ENCODE results near the gene RXFP1.

Gene RXFP1

DNA sequence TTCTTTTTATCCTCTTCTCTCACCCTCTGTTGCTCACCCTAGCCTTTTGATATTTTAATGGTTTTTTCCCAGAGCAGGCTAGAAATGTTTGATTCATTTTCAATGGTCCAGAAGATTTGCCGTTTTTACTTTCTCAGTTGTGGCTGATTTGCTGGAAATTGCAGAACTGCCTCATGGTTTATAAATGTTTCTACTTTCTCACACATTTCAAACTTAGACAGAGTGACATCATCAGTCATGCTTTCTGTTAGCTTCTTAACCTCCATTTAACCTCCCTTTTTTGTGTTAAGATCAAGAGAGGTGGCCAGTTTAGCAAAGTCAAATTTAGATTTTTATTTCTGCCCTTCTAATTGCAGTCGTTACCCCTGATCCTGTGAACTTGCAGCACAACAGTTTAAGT is 8.7 kb downstream of the RXFP1 start:
- H3K9me3 ChIP-seq (ENCODE audit: control insufficient read depth, low read length): no peaks in the 10 kb centered on the region
- no peak overlapping the region for H3K4me3 ChIP-seq (ENCODE audit: low read length)
- H3K9ac ChIP-seq (ENCODE audit: low read length): no peak overlapping the region
- no peaks in the 10 kb centered on the region for H3K36me3 ChIP-seq (ENCODE audit: control insufficient read depth, insufficient read depth, low read length)
- no peaks in the 10 kb centered on the region for H3K27me3 ChIP-seq (ENCODE audit: control insufficient read depth, insufficient read depth, low read length)
- H3K4me1 ChIP-seq (ENCODE audit: control insufficient read depth, insufficient read depth, low read length): no peaks in the 10 kb centered on the region

GRCh38 chr4:158530898-158531297 is 9.2 kb downstream of the RXFP1 start:
- Histone ChIP-seq H3K9me3 (ENCODE audit: control insufficient read depth, low read length) (no peaks in the 10 kb centered on the region), H3K9ac (ENCODE audit: low read length) (no peak overlapping the region), H3K4me3 (ENCODE audit: low read length) (no peak overlapping the region), H3K27me3 (ENCODE audit: control insufficient read depth, insufficient read depth, low read length) (no peaks in the 10 kb centered on the region), H3K36me3 (ENCODE audit: control insufficient read depth, insufficient read depth, low read length) (no peaks in the 10 kb centered on the region), H3K4me1 (ENCODE audit: control insufficient read depth, insufficient read depth, low read length) (no peaks in the 10 kb centered on the region)

- Histone ChIP-seq H3K4me1 (ENCODE audit: control insufficient read depth, insufficient read depth, low read length) (no peaks in the 10 kb centered on the region), H3K4me3 (ENCODE audit: low read length) (no peak overlapping the region), H3K9ac (ENCODE audit: low read length) (no peak overlapping the region), H3K27me3 (ENCODE audit: control insufficient read depth, insufficient read depth, low read length) (no peaks in the 10 kb centered on the region), H3K9me3 (ENCODE audit: control insufficient read depth, low read length) (no peaks in the 10 kb centered on the region), H3K36me3 (ENCODE audit: control insufficient read depth, insufficient read depth, low read length) (no peaks in the 10 kb centered on the region)
These were observed 11.0 kb downstream of the RXFP1 start for GRCh38 chr4:158532556-158533231.

- H3K9me3 ChIP-seq (ENCODE audit: control insufficient read depth, low read length): no peaks in the 10 kb centered on the region
These were observed 13.0 kb downstream of the RXFP1 start for GRCh38 chr4:158534727-158535126.

DNA sequence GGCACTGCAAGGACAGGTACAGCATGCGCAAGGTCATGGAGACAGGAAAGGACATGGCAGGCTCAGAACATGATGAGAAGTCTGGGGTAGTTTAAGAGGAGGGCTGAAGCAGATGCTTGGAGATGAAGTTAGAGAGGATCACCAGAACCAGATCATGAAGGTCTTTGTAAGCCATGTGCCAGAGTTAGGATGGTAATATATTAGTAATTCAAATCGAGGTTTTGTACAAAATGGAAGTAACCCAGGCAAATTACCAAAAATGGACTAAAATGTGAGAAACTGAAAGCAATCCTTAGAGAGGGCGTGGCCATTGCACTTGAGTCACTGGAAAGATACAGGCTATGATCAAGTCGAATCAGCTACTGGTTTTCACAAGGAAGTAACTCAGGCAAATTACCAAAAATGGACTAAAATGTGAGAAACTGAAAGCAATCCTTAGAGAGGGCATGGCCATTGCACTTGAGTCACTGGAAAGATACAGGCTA is 13.5 kb downstream of the RXFP1 start:
- no peaks in the 10 kb centered on the region for H3K9me3 ChIP-seq (ENCODE audit: control insufficient read depth, low read length)
- no peaks in the 10 kb centered on the region for H3K36me3 ChIP-seq (ENCODE audit: control insufficient read depth, insufficient read depth, low read length)
- H3K4me3 ChIP-seq (ENCODE audit: low read length): no peak overlapping the region
- no peak overlapping the region for H3K9ac ChIP-seq (ENCODE audit: low read length)
- no peaks in the 10 kb centered on the region for H3K27me3 ChIP-seq (ENCODE audit: control insufficient read depth, insufficient read depth, low read length)
- no peaks in the 10 kb centered on the region for H3K4me1 ChIP-seq (ENCODE audit: control insufficient read depth, insufficient read depth, low read length)

More at GRCh38 chr4:158534727-158535126, 13.0 kb downstream of the RXFP1 start:
- H3K9ac ChIP-seq (ENCODE audit: low read length): no peak overlapping the region
- no peaks in the 10 kb centered on the region for H3K4me1 ChIP-seq (ENCODE audit: control insufficient read depth, insufficient read depth, low read length)
- no peaks in the 10 kb centered on the region for H3K27me3 ChIP-seq (ENCODE audit: control insufficient read depth, insufficient read depth, low read length)
- H3K4me3 ChIP-seq (ENCODE audit: low read length): no peak overlapping the region
- no peaks in the 10 kb centered on the region for H3K36me3 ChIP-seq (ENCODE audit: control insufficient read depth, insufficient read depth, low read length)

GRCh38 chr4:158536833-158537232 is 15.2 kb downstream of the RXFP1 start:
- Histone ChIP-seq H3K36me3 (ENCODE audit: control insufficient read depth, insufficient read depth, low read length) (no peaks in the 10 kb centered on the region), H3K4me3 (ENCODE audit: low read length) (no peak overlapping the region), H3K9ac (ENCODE audit: low read length) (no peak overlapping the region), H3K27me3 (ENCODE audit: control insufficient read depth, insufficient read depth, low read length) (no peaks in the 10 kb centered on the region), H3K9me3 (ENCODE audit: control insufficient read depth, low read length) (no peaks in the 10 kb centered on the region), H3K4me1 (ENCODE audit: control insufficient read depth, insufficient read depth, low read length) (no peaks in the 10 kb centered on the region)

DNA sequence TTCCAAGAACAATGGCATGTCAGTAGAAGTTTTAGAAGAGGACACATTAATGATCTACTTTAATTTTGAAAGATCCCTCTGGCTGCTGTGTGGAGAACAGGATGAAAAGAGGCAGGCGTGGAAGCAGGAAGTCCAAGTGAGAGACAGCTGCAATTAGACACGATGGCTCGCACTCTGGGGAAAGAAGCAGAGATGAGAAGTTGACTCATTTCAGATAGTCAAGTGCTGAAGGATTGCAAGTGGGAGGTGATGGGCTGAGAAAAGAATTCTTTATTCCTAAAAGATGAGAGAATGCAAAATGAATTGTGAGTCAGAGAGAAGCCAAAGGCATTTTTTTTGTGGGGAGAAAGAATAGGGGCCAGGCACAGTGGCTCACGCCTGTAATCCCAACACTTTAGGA is 16.5 kb downstream of the RXFP1 start:
- no peak overlapping the region for H3K4me3 ChIP-seq (ENCODE audit: low read length)
- H3K36me3 ChIP-seq (ENCODE audit: control insufficient read depth, insufficient read depth, low read length): no peaks in the 10 kb centered on the region
- H3K9me3 ChIP-seq (ENCODE audit: control insufficient read depth, low read length): no peaks in the 10 kb centered on the region
- H3K4me1 ChIP-seq (ENCODE audit: control insufficient read depth, insufficient read depth, low read length): no peaks in the 10 kb centered on the region
- H3K9ac ChIP-seq (ENCODE audit: low read length): no peak overlapping the region
- no peaks in the 10 kb centered on the region for H3K27me3 ChIP-seq (ENCODE audit: control insufficient read depth, insufficient read depth, low read length)

- Histone ChIP-seq H3K4me3 (ENCODE audit: low read length) (no peak overlapping the region), H3K27me3 (ENCODE audit: control insufficient read depth, insufficient read depth, low read length) (no peaks in the 10 kb centered on the region), H3K4me1 (ENCODE audit: control insufficient read depth, insufficient read depth, low read length) (no peaks in the 10 kb centered on the region), H3K9ac (ENCODE audit: low read length) (no peak overlapping the region), H3K9me3 (ENCODE audit: control insufficient read depth, low read length) (no peaks in the 10 kb centered on the region), H3K36me3 (ENCODE audit: control insufficient read depth, insufficient read depth, low read length) (no peaks in the 10 kb centered on the region)
These were observed 17.2 kb downstream of the RXFP1 start for GRCh38 chr4:158538911-158539310.

DNA sequence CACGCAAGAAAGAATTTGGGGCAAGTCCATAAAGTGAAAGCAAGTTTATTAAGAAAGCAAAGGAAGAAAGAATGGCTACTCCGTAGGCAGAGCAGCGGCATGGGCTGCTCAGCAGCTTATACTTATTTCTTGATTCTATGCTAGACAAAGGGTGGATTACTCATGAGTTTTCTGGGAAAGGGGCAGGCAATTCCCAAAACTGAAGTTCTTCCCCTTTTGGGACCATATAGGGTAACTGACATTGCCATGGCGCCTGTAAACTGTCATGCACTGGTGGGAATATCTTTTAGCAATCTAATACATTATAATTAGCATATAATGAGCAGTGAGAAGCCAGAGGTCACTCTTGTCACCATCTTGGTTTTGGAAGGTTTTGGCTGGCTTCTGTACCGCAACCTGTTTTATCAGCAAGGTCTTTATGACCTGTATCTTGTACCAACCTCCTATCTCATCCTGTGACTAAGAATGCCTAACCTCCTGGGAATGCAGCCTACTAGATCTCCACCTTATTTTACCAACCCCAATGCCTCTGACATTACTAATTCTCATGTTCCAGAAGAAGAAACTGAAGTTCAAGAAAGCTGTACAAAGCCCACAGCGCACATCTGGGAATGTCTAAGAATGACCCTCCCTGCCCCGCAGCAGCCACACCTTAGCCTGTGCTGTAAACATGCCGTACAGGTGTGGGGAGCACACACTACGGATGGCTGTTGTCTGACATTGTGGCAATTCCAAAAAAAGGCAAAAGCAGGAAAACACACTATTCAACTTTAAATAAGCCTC is 18.6 kb downstream of the RXFP1 start:
- no peaks in the 10 kb centered on the region for H3K9me3 ChIP-seq (ENCODE audit: control insufficient read depth, low read length)
- no peaks in the 10 kb centered on the region for H3K36me3 ChIP-seq (ENCODE audit: control insufficient read depth, insufficient read depth, low read length)
- H3K4me1 ChIP-seq (ENCODE audit: control insufficient read depth, insufficient read depth, low read length): no peaks in the 10 kb centered on the region

GRCh38 chr4:158541506-158541905 is 19.8 kb downstream of the RXFP1 start:
- Histone ChIP-seq H3K4me1 (ENCODE audit: control insufficient read depth, insufficient read depth, low read length) (no peaks in the 10 kb centered on the region), H3K27me3 (ENCODE audit: control insufficient read depth, insufficient read depth, low read length) (no peaks in the 10 kb centered on the region), H3K9me3 (ENCODE audit: control insufficient read depth, low read length) (no peaks in the 10 kb centered on the region), H3K4me3 (ENCODE audit: low read length) (no peak overlapping the region), H3K36me3 (ENCODE audit: control insufficient read depth, insufficient read depth, low read length) (no peaks in the 10 kb centered on the region), H3K9ac (ENCODE audit: low read length) (no peak overlapping the region)

More for the DNA sequence above, 18.6 kb downstream of the RXFP1 start:
- no peaks in the 10 kb centered on the region for H3K27me3 ChIP-seq (ENCODE audit: control insufficient read depth, insufficient read depth, low read length)
- no peak overlapping the region for H3K9ac ChIP-seq (ENCODE audit: low read length)
- no peak overlapping the region for H3K4me3 ChIP-seq (ENCODE audit: low read length)

- Histone ChIP-seq H3K36me3 (ENCODE audit: control insufficient read depth, insufficient read depth, low read length) (no peaks in the 10 kb centered on the region), H3K9me3 (ENCODE audit: control insufficient read depth, low read length) (no peaks in the 10 kb centered on the region), H3K9ac (ENCODE audit: low read length) (no peak overlapping the region), H3K4me1 (ENCODE audit: control insufficient read depth, insufficient read depth, low read length) (no peaks in the 10 kb centered on the region), H3K4me3 (ENCODE audit: low read length) (no peak overlapping the region), H3K27me3 (ENCODE audit: control insufficient read depth, insufficient read depth, low read length) (no peaks in the 10 kb centered on the region)
These were observed 21.5 kb downstream of the RXFP1 start for GRCh38 chr4:158543191-158543590.

GRCh38 chr4:158544141-158544540 is 22.5 kb downstream of the RXFP1 start:
- H3K9me3 ChIP-seq (ENCODE audit: control insufficient read depth, low read length): no peaks in the 10 kb centered on the region

More at GRCh38 chr4:158544141-158544540, 22.5 kb downstream of the RXFP1 start:
- no peaks in the 10 kb centered on the region for H3K27me3 ChIP-seq (ENCODE audit: control insufficient read depth, insufficient read depth, low read length)
- no peaks in the 10 kb centered on the region for H3K4me1 ChIP-seq (ENCODE audit: control insufficient read depth, insufficient read depth, low read length)
- no peak overlapping the region for H3K4me3 ChIP-seq (ENCODE audit: low read length)
- no peaks in the 10 kb centered on the region for H3K36me3 ChIP-seq (ENCODE audit: control insufficient read depth, insufficient read depth, low read length)
- H3K9ac ChIP-seq (ENCODE audit: low read length): no peak overlapping the region

All from mucosa of stomach (tissue), 1 donor.